Measurements from ENCODE around the gene EGFR. TPM values are rescaled to one million over a fixed set of nuclear protein-coding genes. Genes with fewer than 3 reads are reported as not detected.

EGFR gene
- total RNA-seq, 2 donors from 2014 or later: 42.5 to 44.2 TPM

DNA sequence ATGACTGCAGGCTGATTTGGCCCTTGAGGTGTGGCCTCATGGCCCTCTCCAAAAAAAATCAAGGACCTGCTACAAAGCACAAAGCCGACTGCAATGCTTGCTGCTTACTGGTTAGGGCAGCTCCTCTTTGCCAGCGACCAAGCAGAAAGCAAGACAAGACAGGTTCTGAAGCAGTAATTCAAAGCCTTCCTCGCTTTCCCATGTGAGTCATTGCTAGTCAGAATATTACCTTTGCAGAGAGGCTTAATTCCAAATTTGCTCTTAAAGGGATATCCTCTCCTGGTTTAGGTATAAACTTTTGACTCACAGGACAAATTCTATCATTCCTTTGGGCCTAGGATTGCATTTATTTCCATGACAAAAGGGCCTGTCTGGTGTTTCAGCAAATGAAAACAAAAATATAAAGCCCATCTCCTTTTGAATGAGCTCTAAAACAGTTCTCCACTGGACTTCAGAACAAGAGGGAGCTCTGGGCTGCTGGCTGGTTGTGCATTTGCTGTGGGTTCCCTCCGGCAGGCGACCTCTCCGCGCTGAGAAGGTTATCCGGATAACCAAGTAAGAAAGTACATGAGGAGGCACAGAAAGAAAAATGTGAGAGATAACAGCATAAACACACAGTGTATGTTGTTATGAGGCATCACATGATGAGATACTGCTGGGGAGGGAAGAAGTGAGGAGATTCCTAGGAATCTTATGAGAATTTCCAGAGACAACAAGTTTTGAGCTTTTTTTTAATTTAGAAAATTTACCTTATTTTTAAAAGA, 90.8 kb downstream of the EGFR start:
- no peak for DNase-seq
- H3K27ac ChIP-seq: peak overlapping the region in 1 of 4 donors; percentile 58
- no peaks in the 10 kb centered on the region for H3K36me3 ChIP-seq (replicated peaks in 1 of 2; ENCODE audit: insufficient read depth in 1 of 2, low read depth in 2 of 2)
- ATAC-seq: no peak
- H3K9me3 ChIP-seq: no peaks in the 10 kb centered on the region
- intact Hi-C loops (cut with DNase I): no loop called here
- no peaks in the 10 kb centered on the region for H3K27me3 ChIP-seq
- peaks cover 24% of the 10 kb centered on the region for H3K4me1 ChIP-seq
- WGBS, 2 donors: 75 to 76% methylated on average over 8 of the region's 8 CpGs
- no peak overlapping the region for H3K4me3 ChIP-seq
- no peak for TF ChIP-seq POLR2A (IDR thresholded peaks at IDR 0.05)
- TF ChIP-seq, protein P1, sequence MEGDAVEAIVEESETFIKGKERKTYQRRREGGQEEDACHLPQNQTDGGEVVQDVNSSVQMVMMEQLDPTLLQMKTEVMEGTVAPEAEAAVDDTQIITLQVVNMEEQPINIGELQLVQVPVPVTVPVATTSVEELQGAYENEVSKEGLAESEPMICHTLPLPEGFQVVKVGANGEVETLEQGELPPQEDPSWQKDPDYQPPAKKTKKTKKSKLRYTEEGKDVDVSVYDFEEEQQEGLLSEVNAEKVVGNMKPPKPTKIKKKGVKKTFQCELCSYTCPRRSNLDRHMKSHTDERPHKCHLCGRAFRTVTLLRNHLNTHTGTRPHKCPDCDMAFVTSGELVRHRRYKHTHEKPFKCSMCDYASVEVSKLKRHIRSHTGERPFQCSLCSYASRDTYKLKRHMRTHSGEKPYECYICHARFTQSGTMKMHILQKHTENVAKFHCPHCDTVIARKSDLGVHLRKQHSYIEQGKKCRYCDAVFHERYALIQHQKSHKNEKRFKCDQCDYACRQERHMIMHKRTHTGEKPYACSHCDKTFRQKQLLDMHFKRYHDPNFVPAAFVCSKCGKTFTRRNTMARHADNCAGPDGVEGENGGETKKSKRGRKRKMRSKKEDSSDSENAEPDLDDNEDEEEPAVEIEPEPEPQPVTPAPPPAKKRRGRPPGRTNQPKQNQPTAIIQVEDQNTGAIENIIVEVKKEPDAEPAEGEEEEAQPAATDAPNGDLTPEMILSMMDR (IDR thresholded peaks at IDR 0.05): no peak

- peak overlapping the region in 2 of 4 donors; percentile 35 to 62 for H3K27ac ChIP-seq
- intact Hi-C loops (cut with DNase I): no loop called here
- peaks cover 24% of the 10 kb centered on the region for H3K4me1 ChIP-seq
- no peak for TF ChIP-seq POLR2A (IDR thresholded peaks at IDR 0.05)
- TF ChIP-seq, protein P1 (IDR thresholded peaks at IDR 0.05): no peak
- H3K36me3 ChIP-seq (replicated peaks in 1 of 2; ENCODE audit: insufficient read depth in 1 of 2, low read depth in 2 of 2): no peaks in the 10 kb centered on the region
- H3K4me3 ChIP-seq: no peak overlapping the region
- WGBS, 2 donors: 72 to 73% methylated on average over 14 of the region's 14 CpGs
- no peaks in the 10 kb centered on the region for H3K9me3 ChIP-seq
- no peak for ATAC-seq
- H3K27me3 ChIP-seq: no peaks in the 10 kb centered on the region
- no peak for DNase-seq
These were observed 91.6 kb downstream of the EGFR start for GRCh38 chr7:55110282-55110992.

GRCh38 chr7:55110993-55111361, 92.2 kb downstream of the EGFR start:
- Histone ChIP-seq H3K36me3 (replicated peaks in 1 of 2; ENCODE audit: insufficient read depth in 1 of 2, low read depth in 2 of 2) (no peaks in the 10 kb centered on the region), H3K4me1 (peaks cover 24% of the 10 kb centered on the region), H3K27me3 (no peaks in the 10 kb centered on the region), H3K4me3 (no peak overlapping the region), H3K9me3 (no peaks in the 10 kb centered on the region), H3K27ac (peak overlapping the region in 2 of 4 donors; percentile 35 to 62)
- WGBS, 2 donors: 88 to 90% methylated on average over 9 of the region's 9 CpGs
- ATAC-seq (no peak), DNase-seq (no peak)
- TF ChIP-seq POLR2A (IDR thresholded peaks at IDR 0.05): no peak
- TF ChIP-seq, protein P1 (IDR thresholded peaks at IDR 0.05): no peak
- intact Hi-C loops (cut with DNase I): no loop called here

GRCh38 chr7:55112056-55112455, 93.2 kb downstream of the EGFR start:
- DNase-seq: no peak
- intact Hi-C loops (cut with DNase I): no loop called here
- H3K27ac ChIP-seq: no peak overlapping the region
- ATAC-seq: no peak
- no peaks in the 10 kb centered on the region for H3K36me3 ChIP-seq (replicated peaks in 1 of 2; ENCODE audit: insufficient read depth in 1 of 2, low read depth in 2 of 2)
- H3K4me3 ChIP-seq: no peak overlapping the region
- TF ChIP-seq, protein P1 (IDR thresholded peaks at IDR 0.05): no peak
- TF ChIP-seq POLR2A (IDR thresholded peaks at IDR 0.05): no peak
- WGBS, 2 donors: 90 to 98% methylated on average over 10 to 11 of the region's 11 CpGs
- no peaks in the 10 kb centered on the region for H3K9me3 ChIP-seq
- peaks cover 24% of the 10 kb centered on the region for H3K4me1 ChIP-seq
- H3K27me3 ChIP-seq: no peaks in the 10 kb centered on the region
